GM19240 (cell line): ENCODE results near the gene PLCE1.
"Not testable (repeated sequence)": the region's sequence is repeated elsewhere in the genome, so short reads cannot be mapped to it uniquely, and the experiment has no call there.

Source experiments
- DNase-seq: peaks from one replicate; pipeline ENCODE4 v3.0.0; 2011; ENCODE audit warnings: low spot score; ENCODE audit not compliant: insufficient read length

PLCE1 gene

GRCh38 chr10:93993782-93994437, at the start of gene PLCE1:
TSS of gene PLCE1 (plus strand) at chr10:93993931. CDS start at chr10:94031047, 37,116 bp downstream.
- DNase-seq = no peak

- no peak for DNase-seq
Measured at GRCh38 chr10:93945819-93946218, 47.9 kb upstream of the PLCE1 start.

- DNase-seq = no peak
Measured at GRCh38 chr10:93947055-93947454, 46.7 kb upstream of the PLCE1 start.

- no peak for DNase-seq
Measured at GRCh38 chr10:93947524-93947923, 46.2 kb upstream of the PLCE1 start.

GRCh38 chr10:93951905-93952304, 41.8 kb upstream of the PLCE1 start:
- no peak for DNase-seq

GRCh38 chr10:93954299-93954698, 39.4 kb upstream of the PLCE1 start:
- DNase-seq = no peak

- DNase-seq = no peak
Measured at GRCh38 chr10:93954726-93955363, 38.9 kb upstream of the PLCE1 start.

GRCh38 chr10:93958834-93959233, 34.9 kb upstream of the PLCE1 start:
- DNase-seq = no peak

GRCh38 chr10:93960988-93961387, 32.7 kb upstream of the PLCE1 start:
- DNase-seq = not testable (repeated sequence)

- no peak for DNase-seq
Measured at GRCh38 chr10:93962973-93963372, 30.8 kb upstream of the PLCE1 start.

- DNase-seq = no peak
Measured at GRCh38 chr10:93963434-93963833, 30.3 kb upstream of the PLCE1 start.

- no peak for DNase-seq
Measured at GRCh38 chr10:93965911-93966310, 27.8 kb upstream of the PLCE1 start.

- no peak for DNase-seq
Measured at GRCh38 chr10:93967756-93968155, 26.0 kb upstream of the PLCE1 start.

GRCh38 chr10:93968540-93968945, 25.2 kb upstream of the PLCE1 start:
- DNase-seq = no peak

- DNase-seq = not testable (repeated sequence)
Measured at GRCh38 chr10:93970433-93971010, 23.2 kb upstream of the PLCE1 start.

- DNase-seq = no peak
Measured at GRCh38 chr10:93973748-93974445, 19.8 kb upstream of the PLCE1 start.

GRCh38 chr10:93977442-93977841, 16.3 kb upstream of the PLCE1 start:
- no peak for DNase-seq

- no peak for DNase-seq
Measured at GRCh38 chr10:93980486-93980885, 13.2 kb upstream of the PLCE1 start.

- no peak for DNase-seq
Measured at GRCh38 chr10:93991114-93991513, 2.6 kb upstream of the PLCE1 start.

GRCh38 chr10:93991596-93992284, 2.0 kb upstream of the PLCE1 start:
- DNase-seq = no peak

- DNase-seq = no peak
Measured at GRCh38 chr10:93992400-93993030, 1.2 kb upstream of the PLCE1 start.
